Activated CD8-positive, alpha-beta memory T cell treated with anti-CD3 and anti-CD28 coated beads, Interleukin-2, amount 10 ng/mL, durations not matched to agents 7 days and 5 days (primary cell): Measurements from ENCODE around the gene C1QTNF3. TPM values are rescaled to one million over a fixed set of nuclear protein-coding genes. Genes with fewer than 3 reads are reported as not detected.
"Not testable (repeated sequence)": the region's sequence is repeated elsewhere in the genome, so short reads cannot be mapped to it uniquely, and the experiment has no call there.

ENCODE experiments used
- ATAC-seq: fragments of 150-1000 bp; cut with Tn5 transposase; one replicate; pipeline ENCODE4 v1.10.0; 2021; ENCODE audit warnings: moderate library complexity
- CTCF ChIA-PET: fragments of 350-600 bp; sonication (Branson Sonifier 250); formaldehyde crosslinking; loops from one replicate; lab custom pipeline; 2021; ENCODE audit warnings: antibody characterized with exemption; lab: Charles Lee
- DNase-seq: peaks from one replicate; pipeline ENCODE4 v3.0.0-alpha.2; 2020
- H3K27ac Mint-ChIP-seq: one replicate; pipeline ENCODE4 v1.8.0; 2021; ENCODE audit warnings: mild to moderate bottlenecking, mixed read lengths
- H3K27me3 Mint-ChIP-seq: one replicate; pipeline ENCODE4 v1.8.0; 2021; ENCODE audit warnings: mixed read lengths
- H3K36me3 Mint-ChIP-seq: one replicate; pipeline ENCODE4 v1.8.0; 2021; ENCODE audit warnings: mild to moderate bottlenecking, mixed read lengths
- H3K4me1 Mint-ChIP-seq: one replicate; pipeline ENCODE4 v1.8.0; 2021; ENCODE audit warnings: mixed read lengths
- H3K4me3 Mint-ChIP-seq: one replicate; pipeline ENCODE4 v1.8.0; 2021; ENCODE audit warnings: mild to moderate bottlenecking, moderate library complexity, mixed read lengths
- H3K9me3 Mint-ChIP-seq: one replicate; pipeline ENCODE4 v1.8.0; 2022; ENCODE audit warnings: low read depth, mixed read lengths
- total RNA-seq, 2 experiments: library from RNA; stranded (reverse); gene quantifications; one replicate each; pipeline ENCODE4 v1.2.3, GENCODE V29; 2021

Gene C1QTNF3
- total RNA-seq, 2 experiments from 2014 or later: 2.7 to 3.8 TPM

GRCh38 chr5:34042321-34042720 is 692 bp downstream of the C1QTNF3 start:
- H3K4me3 Mint-ChIP-seq: no peak overlapping the region
- H3K4me1 Mint-ChIP-seq: no peaks in the 10 kb centered on the region
- H3K27ac Mint-ChIP-seq: no peak overlapping the region
- no peaks in the 10 kb centered on the region for H3K36me3 Mint-ChIP-seq
- H3K27me3 Mint-ChIP-seq: no peaks in the 10 kb centered on the region
- H3K9me3 Mint-ChIP-seq: no peaks in the 10 kb centered on the region
- no peak for ATAC-seq
- no peak for DNase-seq
- CTCF ChIA-PET: no interaction called here

GRCh38 chr5:34041247-34041972 is 1.6 kb downstream of the C1QTNF3 start:
- Mint-ChIP-seq H3K27ac (no peak overlapping the region), H3K27me3 (no peaks in the 10 kb centered on the region), H3K36me3 (no peaks in the 10 kb centered on the region), H3K9me3 (no peaks in the 10 kb centered on the region), H3K4me1 (no peaks in the 10 kb centered on the region), H3K4me3 (no peak overlapping the region)
- DNase-seq: no peak
- CTCF ChIA-PET: no interaction called here
- ATAC-seq: no peak

GRCh38 chr5:34040472-34040871 is 2.5 kb downstream of the C1QTNF3 start:
- Mint-ChIP-seq H3K27ac (no peak overlapping the region), H3K4me3 (no peak overlapping the region), H3K27me3 (no peaks in the 10 kb centered on the region), H3K9me3 (no peaks in the 10 kb centered on the region), H3K4me1 (no peaks in the 10 kb centered on the region), H3K36me3 (no peaks in the 10 kb centered on the region)
- CTCF ChIA-PET: no interaction called here
- DNase-seq: no peak
- ATAC-seq: no peak

GRCh38 chr5:34039398-34040157 is 3.4 kb downstream of the C1QTNF3 start:
- H3K27me3 Mint-ChIP-seq: no peaks in the 10 kb centered on the region
- no peak overlapping the region for H3K4me3 Mint-ChIP-seq
- DNase-seq (no peak), ATAC-seq (no peak)
- no peak overlapping the region for H3K27ac Mint-ChIP-seq
- no peaks in the 10 kb centered on the region for H3K36me3 Mint-ChIP-seq
- no peaks in the 10 kb centered on the region for H3K4me1 Mint-ChIP-seq
- CTCF ChIA-PET: no interaction called here
- H3K9me3 Mint-ChIP-seq: no peaks in the 10 kb centered on the region

GRCh38 chr5:34038838-34039237 is 4.2 kb downstream of the C1QTNF3 start:
- no peaks in the 10 kb centered on the region for H3K4me1 Mint-ChIP-seq
- H3K27me3 Mint-ChIP-seq: no peaks in the 10 kb centered on the region
- H3K27ac Mint-ChIP-seq: no peak overlapping the region
- H3K4me3 Mint-ChIP-seq: no peak overlapping the region
- DNase-seq (no peak), ATAC-seq (no peak)
- H3K9me3 Mint-ChIP-seq: no peaks in the 10 kb centered on the region
- no peaks in the 10 kb centered on the region for H3K36me3 Mint-ChIP-seq
- CTCF ChIA-PET: no interaction called here

- no peak for DNase-seq
- H3K4me1 Mint-ChIP-seq: no peaks in the 10 kb centered on the region
- no peaks in the 10 kb centered on the region for H3K9me3 Mint-ChIP-seq
- ATAC-seq: no peak
- CTCF ChIA-PET: no interaction called here
- peaks cover 2% of the 10 kb centered on the region for H3K36me3 Mint-ChIP-seq
- no peak overlapping the region for H3K27ac Mint-ChIP-seq
- H3K4me3 Mint-ChIP-seq: no peak overlapping the region
- H3K27me3 Mint-ChIP-seq: no peaks in the 10 kb centered on the region
These were observed 4.6 kb downstream of the C1QTNF3 start for GRCh38 chr5:34038390-34038789.

- DNase-seq (no peak), ATAC-seq (no peak)
- H3K27me3 Mint-ChIP-seq: no peaks in the 10 kb centered on the region
- H3K27ac Mint-ChIP-seq: no peak overlapping the region
- no peak overlapping the region for H3K4me3 Mint-ChIP-seq
- no peaks in the 10 kb centered on the region for H3K4me1 Mint-ChIP-seq
- CTCF ChIA-PET: no interaction called here
- peaks cover 4% of the 10 kb centered on the region for H3K36me3 Mint-ChIP-seq
- no peaks in the 10 kb centered on the region for H3K9me3 Mint-ChIP-seq
These were observed 5.3 kb downstream of the C1QTNF3 start for GRCh38 chr5:34037726-34038125.

GRCh38 chr5:34035756-34036155 is 7.3 kb downstream of the C1QTNF3 start:
- Mint-ChIP-seq H3K36me3 (peaks cover 8% of the 10 kb centered on the region), H3K4me1 (no peaks in the 10 kb centered on the region), H3K27me3 (no peaks in the 10 kb centered on the region), H3K4me3 (no peak overlapping the region), H3K27ac (no peak overlapping the region), H3K9me3 (no peaks in the 10 kb centered on the region)
- CTCF ChIA-PET: no interaction called here
- DNase-seq (no peak), ATAC-seq (no peak)

GRCh38 chr5:34034534-34035327 is 8.3 kb downstream of the C1QTNF3 start:
- CTCF ChIA-PET: no interaction called here
- no peak overlapping the region for H3K4me3 Mint-ChIP-seq

GRCh38 chr5:34031966-34032365 is 11.0 kb downstream of the C1QTNF3 start:
- no peaks in the 10 kb centered on the region for H3K9me3 Mint-ChIP-seq
- no peak overlapping the region for H3K27ac Mint-ChIP-seq
- H3K36me3 Mint-ChIP-seq: peaks cover 8% of the 10 kb centered on the region
- H3K4me3 Mint-ChIP-seq: no peak overlapping the region
- no peaks in the 10 kb centered on the region for H3K27me3 Mint-ChIP-seq
- ATAC-seq: no peak
- H3K4me1 Mint-ChIP-seq: no peaks in the 10 kb centered on the region
- DNase-seq: no peak
- CTCF ChIA-PET: no interaction called here

More at GRCh38 chr5:34034534-34035327, 8.3 kb downstream of the C1QTNF3 start:
- DNase-seq: no peak
- no peak for ATAC-seq
- no peaks in the 10 kb centered on the region for H3K27me3 Mint-ChIP-seq
- no peaks in the 10 kb centered on the region for H3K4me1 Mint-ChIP-seq
- H3K27ac Mint-ChIP-seq: no peak overlapping the region
- H3K9me3 Mint-ChIP-seq: no peaks in the 10 kb centered on the region
- H3K36me3 Mint-ChIP-seq: peaks cover 8% of the 10 kb centered on the region

GRCh38 chr5:34031117-34031516 is 11.9 kb downstream of the C1QTNF3 start:
- H3K27me3 Mint-ChIP-seq: no peaks in the 10 kb centered on the region
- no peak overlapping the region for H3K4me3 Mint-ChIP-seq
- ATAC-seq: no peak
- H3K4me1 Mint-ChIP-seq: no peaks in the 10 kb centered on the region
- CTCF ChIA-PET: no interaction called here
- no peak for DNase-seq
- H3K36me3 Mint-ChIP-seq: peaks cover 8% of the 10 kb centered on the region
- no peak overlapping the region for H3K27ac Mint-ChIP-seq
- no peaks in the 10 kb centered on the region for H3K9me3 Mint-ChIP-seq

- H3K4me1 Mint-ChIP-seq, CTCF ChIA-PET, ATAC-seq, H3K9me3 Mint-ChIP-seq, H3K36me3 Mint-ChIP-seq, H3K27me3 Mint-ChIP-seq, H3K4me3 Mint-ChIP-seq, H3K27ac Mint-ChIP-seq, DNase-seq: not testable (repeated sequence)
These were observed 12.4 kb downstream of the C1QTNF3 start for GRCh38 chr5:34030585-34030984.

GRCh38 chr5:34030048-34030447 is 13.0 kb downstream of the C1QTNF3 start:
- H3K4me3 Mint-ChIP-seq: no peak overlapping the region
- H3K9me3 Mint-ChIP-seq: no peaks in the 10 kb centered on the region
- ATAC-seq (no peak), DNase-seq (no peak)
- no peaks in the 10 kb centered on the region for H3K27me3 Mint-ChIP-seq
- no peaks in the 10 kb centered on the region for H3K4me1 Mint-ChIP-seq
- H3K36me3 Mint-ChIP-seq: peaks cover 8% of the 10 kb centered on the region
- CTCF ChIA-PET: no interaction called here
- H3K27ac Mint-ChIP-seq: no peak overlapping the region
